Epithelial cell of prostate (primary cell): ENCODE data around the gene PGC.

Experiments
- DNase-seq: peaks from one replicate; pipeline ENCODE4 v3.0.0-alpha.2; 2011; ENCODE audit warnings: low read depth, low spot score
- H3K27ac ChIP-seq: fragments of 450-650 bp; 2 replicates; pipeline ENCODE4 v1.5.1; 2017; ENCODE audit warnings: mild to moderate bottlenecking

PGC gene

GRCh38 chr6:41702771-41703494, 44.3 kb downstream of the PGC start:
- H3K27ac ChIP-seq, result no peak overlapping the region
- no peak for DNase-seq

DNA sequence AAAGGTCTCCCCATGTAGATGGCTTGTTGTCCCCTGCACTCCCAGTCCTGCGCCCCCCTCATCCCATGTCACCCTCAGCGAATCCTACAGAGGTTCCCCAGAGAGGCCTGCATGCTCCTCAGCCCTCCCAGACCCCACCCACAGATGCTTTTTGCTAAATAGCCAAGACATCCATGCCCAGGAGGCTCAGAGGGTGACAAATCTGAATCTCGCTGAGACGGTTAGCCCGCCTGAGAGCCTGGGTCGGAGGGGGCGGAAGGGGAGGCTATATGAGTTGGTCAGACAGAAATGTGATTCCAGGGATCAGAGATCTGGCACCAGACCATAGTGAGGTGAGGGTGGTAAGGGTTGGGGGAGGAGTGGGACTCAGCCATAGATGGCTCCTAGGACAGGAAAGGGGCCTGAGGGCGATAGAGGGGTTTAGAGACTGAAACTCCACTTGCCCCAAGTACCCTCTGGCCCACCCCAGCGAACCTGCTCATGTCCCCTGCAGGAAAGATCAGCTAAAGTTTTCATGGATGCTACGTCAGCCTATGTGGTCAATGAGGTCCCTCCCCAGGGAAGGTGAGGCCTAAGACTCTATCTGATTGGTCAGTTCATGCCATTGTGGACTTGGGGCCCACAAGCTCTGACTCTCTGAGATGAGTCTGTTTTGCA, 45.0 kb downstream of the PGC start:
- no peak for DNase-seq
- H3K27ac ChIP-seq, result no peak overlapping the region

DNA sequence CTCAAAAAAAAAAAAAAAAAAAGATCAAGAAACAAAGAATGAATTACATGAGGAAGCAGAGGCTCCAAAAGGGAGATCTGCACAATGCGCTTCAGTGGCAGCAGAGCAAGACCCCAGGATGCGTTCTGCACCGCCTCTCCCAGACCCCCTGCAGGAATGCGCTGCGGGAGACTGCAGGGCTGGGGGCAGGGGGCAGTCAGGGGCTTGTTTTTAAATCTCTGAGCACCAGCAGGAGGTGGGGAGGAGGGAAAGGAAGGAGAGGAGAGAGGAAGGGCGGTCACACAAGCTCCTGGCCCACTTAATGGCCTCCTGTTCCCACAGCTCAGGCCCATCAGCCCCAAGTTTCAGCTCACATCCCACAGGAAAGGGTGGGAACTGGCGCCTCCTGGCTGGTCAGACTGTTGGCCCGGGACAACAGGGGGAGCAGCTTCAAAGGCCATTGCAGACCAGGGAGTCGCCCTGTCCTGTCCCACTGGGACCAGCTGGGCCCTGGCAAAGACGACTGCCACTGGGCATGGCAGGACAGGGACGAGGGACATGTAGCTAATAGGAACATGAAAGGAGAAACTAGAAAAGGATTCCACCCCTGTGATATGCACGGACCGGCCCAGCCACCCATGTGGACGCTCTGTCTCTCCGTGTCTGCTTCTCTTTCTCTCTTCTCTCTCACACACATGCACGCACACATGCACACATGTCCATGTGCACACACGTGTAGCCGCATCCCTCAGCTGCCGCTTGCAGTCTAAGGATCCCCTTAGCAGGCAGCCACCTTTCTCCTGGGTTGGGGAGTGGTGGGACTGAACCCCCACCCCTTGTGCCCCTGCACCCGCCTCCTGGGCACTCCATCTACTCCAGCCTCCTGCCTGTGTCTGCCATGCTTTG, 46.5 kb downstream of the PGC start:
- no peak overlapping the region for H3K27ac ChIP-seq
- no peak for DNase-seq

GRCh38 chr6:41699063-41699462, 48.1 kb downstream of the PGC start:
- DNase-seq, result no peak
- H3K27ac ChIP-seq, result no peak overlapping the region

DNA sequence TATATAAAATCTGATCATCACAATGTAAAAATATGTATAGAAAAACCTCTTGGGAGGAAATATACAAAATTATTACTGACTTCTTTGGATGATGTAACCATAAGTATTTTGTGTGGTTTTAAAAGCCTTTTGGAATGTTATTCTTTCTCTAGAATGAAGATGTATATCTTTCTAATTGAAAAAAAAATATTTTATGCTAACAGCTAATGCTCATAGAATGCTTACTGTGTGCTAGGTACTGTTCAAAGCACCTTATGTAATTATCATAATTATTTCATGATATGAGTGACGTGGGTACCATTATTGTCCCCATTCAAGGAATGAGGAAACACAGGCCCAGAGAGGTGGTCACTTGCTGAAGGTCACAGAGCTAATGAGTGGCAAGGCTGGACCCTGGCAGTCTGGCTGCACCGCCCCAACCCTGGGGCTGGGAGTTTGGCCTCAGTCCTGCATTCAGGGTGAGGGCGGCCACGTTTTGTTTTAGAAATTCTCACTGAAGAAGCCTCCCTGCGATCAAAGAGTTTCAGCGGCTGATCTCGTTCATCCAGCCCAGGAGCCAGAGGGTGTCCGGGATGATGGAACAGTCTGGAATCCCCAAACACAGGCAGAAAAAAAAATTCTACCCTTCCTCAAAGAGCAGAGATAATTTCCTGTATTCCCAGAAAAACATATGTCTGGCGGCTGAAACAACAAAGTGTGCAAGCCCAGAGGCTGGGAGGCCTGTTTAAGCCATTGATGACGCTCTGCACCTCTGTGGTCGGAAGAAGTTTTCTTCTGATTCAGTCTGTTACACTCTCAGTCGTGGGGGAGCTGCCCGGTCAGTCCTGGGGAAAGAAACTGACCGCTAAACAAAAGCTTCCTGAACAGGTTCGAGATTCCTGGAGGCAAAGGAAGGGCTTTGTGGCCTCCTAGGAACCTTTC, 49.1 kb downstream of the PGC start:
- no peak overlapping the region for H3K27ac ChIP-seq
- DNase-seq, result no peak

DNA sequence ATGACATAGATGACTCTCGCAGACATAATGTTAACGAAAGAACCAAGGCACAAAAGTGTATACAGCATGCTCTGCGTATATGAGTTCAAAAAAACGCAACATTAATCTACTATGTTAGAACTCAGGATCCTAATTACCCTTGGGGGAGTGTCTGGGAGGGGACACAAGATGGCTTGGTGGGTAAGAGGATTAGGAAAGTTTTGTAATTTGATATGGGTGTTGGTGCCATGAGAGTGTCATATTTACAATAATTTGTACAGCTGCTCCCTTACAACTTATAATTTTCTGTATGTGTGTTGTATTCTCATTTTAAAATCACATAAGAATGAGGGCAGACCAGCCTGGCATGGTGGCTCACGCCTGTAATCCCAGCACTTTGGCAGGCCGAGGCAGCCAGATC, 50.4 kb downstream of the PGC start:
- no peak overlapping the region for H3K27ac ChIP-seq
- no peak for DNase-seq

GRCh38 chr6:41695825-41696224, 51.4 kb downstream of the PGC start:
- H3K27ac ChIP-seq, result no peak overlapping the region
- DNase-seq, result no peak

- no peak overlapping the region for H3K27ac ChIP-seq
- DNase-seq, result no peak
These were observed 52.2 kb downstream of the PGC start for GRCh38 chr6:41694815-41695526.

- no peak for DNase-seq
- no peak overlapping the region for H3K27ac ChIP-seq
These were observed 53.6 kb downstream of the PGC start for GRCh38 chr6:41693281-41694240.

- DNase-seq, result no peak
- no peak overlapping the region for H3K27ac ChIP-seq
These were observed 54.5 kb downstream of the PGC start for GRCh38 chr6:41692730-41693129.

DNA sequence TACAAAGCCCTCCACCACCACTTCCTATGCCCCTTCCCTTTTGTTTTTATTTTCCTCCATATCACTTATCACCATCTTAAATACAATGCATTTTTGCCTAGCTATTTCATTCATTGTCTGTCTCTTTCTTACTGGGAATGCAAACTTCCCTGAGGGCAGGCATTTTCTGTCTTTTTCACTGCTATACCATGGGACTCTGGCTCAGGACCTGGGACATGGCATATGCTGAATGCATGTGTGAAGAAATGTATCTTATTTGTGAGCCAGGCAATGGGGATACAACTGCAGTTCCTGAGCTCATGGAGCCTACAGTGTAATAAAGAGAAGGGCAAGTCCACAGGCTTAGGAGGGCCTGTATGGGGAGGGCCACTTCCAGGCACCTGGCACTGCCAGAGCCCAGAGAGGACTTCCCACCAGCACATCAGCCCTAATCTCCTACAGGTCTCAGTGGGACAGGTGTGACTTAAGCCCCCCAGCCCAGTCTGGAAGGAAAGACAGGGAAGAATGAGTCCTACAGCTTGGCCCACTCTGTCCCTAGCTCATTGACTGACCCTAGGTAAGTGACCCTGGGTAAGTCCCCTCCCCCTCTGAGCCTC, 55.0 kb downstream of the PGC start:
- no peak for DNase-seq
- H3K27ac ChIP-seq, result no peak overlapping the region

- H3K27ac ChIP-seq, result no peak overlapping the region
- no peak for DNase-seq
These were observed 55.6 kb downstream of the PGC start for GRCh38 chr6:41691426-41692079.

GRCh38 chr6:41690541-41691330, 56.5 kb downstream of the PGC start:
- no peak for DNase-seq
- H3K27ac ChIP-seq, result no peak overlapping the region

DNA sequence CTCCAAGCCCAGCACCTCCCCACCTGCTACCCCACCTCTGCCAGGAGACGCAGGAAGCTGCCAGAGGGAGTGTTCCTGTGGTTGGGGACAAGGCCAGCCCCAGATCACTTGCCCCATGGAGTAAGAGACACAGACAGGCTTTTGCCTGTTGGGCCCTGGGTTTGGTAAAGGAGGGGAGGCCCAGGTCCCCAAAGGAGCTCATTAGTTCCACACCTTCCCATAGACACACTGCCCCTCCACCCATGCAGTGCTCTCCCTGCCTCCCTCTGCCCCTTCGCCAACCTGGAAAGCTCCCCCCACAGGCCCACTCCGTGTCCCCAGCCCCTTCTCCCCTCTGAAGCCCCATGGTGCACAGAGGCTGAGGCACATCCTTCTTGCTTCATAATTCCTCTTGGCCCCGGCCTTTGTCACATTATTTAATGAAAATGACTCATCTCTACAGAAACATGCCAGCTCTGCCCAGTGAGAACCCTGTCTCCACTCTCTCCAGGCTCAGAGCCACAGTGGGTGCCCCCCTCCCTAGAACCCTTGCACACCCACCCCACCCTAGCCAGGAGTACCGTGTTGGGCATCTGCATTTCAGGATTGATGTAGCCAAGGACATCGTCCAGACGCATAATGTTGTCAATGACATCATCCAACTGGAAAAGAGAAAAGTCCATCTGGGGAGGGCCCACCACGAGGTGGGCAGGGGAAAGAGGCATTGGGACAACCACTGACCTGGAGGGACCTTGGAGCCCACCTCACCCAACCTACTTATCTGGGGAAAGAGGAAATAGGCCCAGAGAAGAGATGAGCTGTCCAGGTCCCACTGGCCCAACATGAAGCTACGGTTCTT, 57.8 kb downstream of the PGC start:
- no peak overlapping the region for H3K27ac ChIP-seq
- DNase-seq, result no peak

DNA sequence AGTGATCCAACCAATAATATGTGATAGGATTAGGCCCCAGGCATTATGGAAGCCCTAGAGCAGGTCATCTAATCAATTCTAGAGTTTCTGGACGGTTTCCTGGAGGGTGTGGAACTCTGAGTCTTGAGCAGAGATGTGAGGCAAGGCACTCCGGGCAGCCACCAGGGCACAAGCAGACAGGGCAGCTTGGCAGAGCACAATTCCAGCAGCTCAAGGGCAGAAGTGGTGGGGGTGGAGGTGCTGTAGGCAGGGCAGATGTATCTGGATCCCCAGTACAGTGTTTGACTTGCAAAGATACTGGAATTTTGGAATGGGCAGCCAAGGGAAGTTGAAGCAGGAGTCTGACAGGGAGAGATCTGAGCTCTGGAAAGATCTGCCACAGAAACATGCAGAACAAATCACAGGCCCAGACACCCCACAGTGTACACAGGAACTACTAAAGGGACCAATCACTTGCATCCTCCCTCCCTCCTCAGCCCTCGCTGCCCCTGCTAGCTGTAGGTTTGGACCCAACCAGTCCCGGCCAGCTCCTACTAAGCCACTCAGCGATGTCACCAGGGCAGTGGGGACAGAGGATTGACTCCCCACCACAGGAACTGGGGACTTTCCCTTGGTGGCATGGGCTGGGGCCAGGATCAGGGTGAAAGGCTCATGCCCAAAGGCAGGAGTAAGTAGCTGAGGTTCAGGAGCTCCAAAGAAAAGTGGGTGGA, 58.8 kb downstream of the PGC start:
- no peak for DNase-seq
- H3K27ac ChIP-seq, result no peak overlapping the region
